Osteocyte (in vitro differentiated cells): ENCODE data around the gene PCGF2. TPM values are rescaled to one million over a fixed set of nuclear protein-coding genes. Genes with fewer than 3 reads are reported as not detected.

Source experiments
- DNase-seq: peaks from one replicate; pipeline ENCODE4 v3.0.0; 2021; ENCODE audit warnings: mixed read lengths; ENCODE audit not compliant: unreplicated experiment; ENCODE audit errors: extremely low spot score
- H3K27ac Mint-ChIP-seq: one replicate; pipeline ENCODE4 v1.8.0; 2021; ENCODE audit warnings: mild to moderate bottlenecking, mixed read lengths; ENCODE audit not compliant: unreplicated experiment
- H3K27me3 Mint-ChIP-seq: one replicate; pipeline ENCODE4 v1.8.0; 2021; ENCODE audit warnings: mixed read lengths; ENCODE audit not compliant: unreplicated experiment
- H3K36me3 Mint-ChIP-seq: one replicate; pipeline ENCODE4 v1.8.0; 2021; ENCODE audit warnings: mixed read lengths; ENCODE audit not compliant: unreplicated experiment
- H3K4me1 Mint-ChIP-seq: one replicate; pipeline ENCODE4 v1.8.0; 2021; ENCODE audit warnings: mixed read lengths; ENCODE audit not compliant: unreplicated experiment
- H3K4me3 Mint-ChIP-seq: one replicate; pipeline ENCODE4 v1.8.0; 2021; ENCODE audit warnings: mild to moderate bottlenecking, moderate library complexity, mixed read lengths; ENCODE audit not compliant: unreplicated experiment
- H3K9me3 Mint-ChIP-seq: one replicate; pipeline ENCODE4 v1.8.0; 2021; ENCODE audit warnings: mixed read lengths; ENCODE audit not compliant: unreplicated experiment
- CTCF ChIP-seq: fragments of 200-600 bp; sonication (generic); IDR thresholded peaks from 2 replicates; pipeline ENCODE4 v1.5.0; 2021; ENCODE audit warnings: antibody characterized with exemption, mild to moderate bottlenecking, moderate library complexity
- total RNA-seq: library from RNA; stranded (reverse); gene quantifications from 2 replicates; pipeline ENCODE4 v1.2.1, GENCODE V29; 2021

PCGF2 gene
- total RNA-seq, 1 donor from 2014 or later, result 66.9 TPM

GRCh38 chr17:38715216-38715943, 32.8 kb downstream of the PCGF2 start:
- no peaks in the 10 kb centered on the region for H3K27me3 Mint-ChIP-seq
- peak overlapping the region; percentile 40 for H3K27ac Mint-ChIP-seq
- H3K9me3 Mint-ChIP-seq, result no peaks in the 10 kb centered on the region
- DNase-seq, result no peak
- H3K36me3 Mint-ChIP-seq, result peaks cover 23% of the 10 kb centered on the region
- no peak overlapping the region for H3K4me3 Mint-ChIP-seq
- no peaks in the 10 kb centered on the region for H3K4me1 Mint-ChIP-seq
- no peak for TF ChIP-seq CTCF

- no peaks in the 10 kb centered on the region for H3K27me3 Mint-ChIP-seq
- H3K9me3 Mint-ChIP-seq, result no peaks in the 10 kb centered on the region
- H3K4me3 Mint-ChIP-seq, result no peak overlapping the region
- H3K36me3 Mint-ChIP-seq, result peaks cover 31% of the 10 kb centered on the region
- H3K4me1 Mint-ChIP-seq, result no peaks in the 10 kb centered on the region
- TF ChIP-seq CTCF, result no peak
- DNase-seq, result no peak
- H3K27ac Mint-ChIP-seq, result no peak overlapping the region
Measured at GRCh38 chr17:38713456-38714075, 34.6 kb downstream of the PCGF2 start.

GRCh38 chr17:38712593-38712992, 35.5 kb downstream of the PCGF2 start:
- H3K27me3 Mint-ChIP-seq, result no peaks in the 10 kb centered on the region
- no peak overlapping the region for H3K4me3 Mint-ChIP-seq
- DNase-seq, result no peak
- no peak overlapping the region for H3K27ac Mint-ChIP-seq
- no peaks in the 10 kb centered on the region for H3K9me3 Mint-ChIP-seq
- H3K4me1 Mint-ChIP-seq, result peaks cover 6% of the 10 kb centered on the region
- TF ChIP-seq CTCF, result no peak
- peaks cover 31% of the 10 kb centered on the region for H3K36me3 Mint-ChIP-seq

DNA sequence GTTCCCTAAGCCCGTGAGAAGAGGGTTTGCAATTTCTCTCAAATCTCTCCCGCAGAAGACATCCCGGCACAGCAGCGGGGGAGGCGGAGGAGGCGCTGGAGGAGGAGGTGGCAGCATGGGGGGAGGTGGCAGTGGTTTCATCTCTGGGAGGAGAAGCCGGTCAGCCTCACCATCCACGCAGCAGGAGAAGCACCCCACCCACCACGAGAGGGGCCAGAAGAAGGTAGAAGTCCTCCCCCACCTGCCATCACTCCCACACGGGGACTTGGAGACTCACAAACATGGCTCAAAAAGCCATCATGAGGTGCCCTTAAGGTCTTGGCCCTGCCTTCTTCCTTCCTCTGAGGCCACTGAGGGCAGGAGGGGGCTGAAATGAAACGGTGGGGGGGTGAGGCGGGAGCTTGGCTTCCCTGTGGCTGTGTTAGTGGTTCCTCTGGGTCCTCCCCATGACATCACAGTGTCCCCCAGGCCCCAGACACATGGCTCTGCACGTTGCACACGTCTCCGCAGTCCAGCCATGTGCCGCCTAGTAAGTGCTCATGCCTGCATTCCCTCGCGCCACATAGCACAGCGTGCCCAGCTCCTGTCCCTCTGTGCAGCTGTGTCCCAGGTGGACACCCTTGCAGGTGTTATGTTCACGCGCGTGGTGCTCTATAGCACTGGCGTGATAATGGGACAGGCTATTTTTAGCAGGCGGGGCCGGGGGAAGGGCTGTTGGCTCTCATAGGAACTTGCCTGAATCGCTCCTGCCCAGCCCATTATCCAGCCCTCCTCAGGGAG, 36.2 kb downstream of the PCGF2 start:
- Mint-ChIP-seq H3K9me3 (no peaks in the 10 kb centered on the region), H3K4me1 (peaks cover 12% of the 10 kb centered on the region), H3K27me3 (no peaks in the 10 kb centered on the region), H3K27ac (no peak overlapping the region), H3K36me3 (peaks cover 29% of the 10 kb centered on the region), H3K4me3 (no peak overlapping the region)
- no peak for DNase-seq
- TF ChIP-seq CTCF, result no peak

DNA sequence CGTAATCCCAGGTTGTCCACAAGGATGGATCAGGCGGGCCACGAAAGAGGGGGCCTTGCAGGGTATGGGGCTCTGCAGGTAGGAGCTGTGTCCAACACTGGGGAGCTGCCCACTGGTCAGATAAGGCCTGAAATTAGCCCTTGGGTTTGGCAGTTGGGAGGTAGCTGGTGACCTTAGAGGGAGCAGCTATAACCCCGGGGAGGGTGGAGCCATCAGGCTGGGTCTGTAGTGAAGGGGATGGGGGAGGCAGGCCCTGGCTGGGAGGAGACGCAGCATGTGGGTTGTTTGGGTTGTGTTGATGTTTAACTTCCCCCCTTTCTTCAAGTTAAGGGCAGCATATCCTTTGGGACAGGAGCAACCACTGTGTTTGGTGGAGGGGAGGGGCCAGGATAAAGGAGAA, 37.2 kb downstream of the PCGF2 start:
- Mint-ChIP-seq H3K27ac (no peak overlapping the region), H3K9me3 (no peaks in the 10 kb centered on the region), H3K36me3 (peaks cover 29% of the 10 kb centered on the region), H3K4me3 (no peak overlapping the region), H3K27me3 (no peaks in the 10 kb centered on the region), H3K4me1 (peaks cover 21% of the 10 kb centered on the region)
- no peak for DNase-seq
- no peak for TF ChIP-seq CTCF
